Endothelial cell of umbilical vein (primary cell): ENCODE results near the gene LRRC7. TPM values are rescaled to one million over a fixed set of nuclear protein-coding genes. Genes with fewer than 3 reads are reported as not detected.

Experiments
- BruUV-seq: library from RNA; stranded (reverse); fragments of 400-500 nt; replicated peaks from 2 replicates; lab custom pipeline; 2021; lab: Mats Ljungman, UMichigan
- CTCF ChIA-PET: fragments of 300-600, 350-600 bp; sonication (Branson Sonifier 250); formaldehyde crosslinking; loops from one replicate; lab custom pipeline; 2021; ENCODE audit warnings: antibody characterized with exemption, inconsistent platforms; lab: Charles Lee
- POLR2A ChIA-PET: fragments of 300-600, 350-600 bp; sonication (Branson Sonifier 250); formaldehyde crosslinking; loops from one replicate; lab custom pipeline; 2021; ENCODE audit warnings: antibody characterized with exemption, inconsistent platforms; lab: Charles Lee
- DNase-seq: peaks from one replicate; pipeline ENCODE4 v3.0.0-alpha.2; 2011; ENCODE audit warnings: low read depth, low spot score
- FAIRE-seq: peaks from 2 replicates; lab custom pipeline; 2011; peaks lifted over from hg19 to GRCh38; lab: Jason Lieb, UNC
- H2AFZ ChIP-seq: 2 replicates; pipeline ENCODE4 v1.6.0; 2012; ENCODE audit warnings: low read depth, low read length, control low read depth, inconsistent platforms
- H3K27ac ChIP-seq: 2 replicates; pipeline ENCODE4 v1.5.1; 2011; ENCODE audit warnings: low read depth, mild to moderate bottlenecking, control low read depth, low read length, moderate library complexity; ENCODE audit not compliant: insufficient read depth
- H3K27me3 ChIP-seq, 2 experiments: 2 replicates each; pipeline versions ENCODE4 v1.6.0 to v1.6.1; 2011; ENCODE audit warnings: low read length in 2 of 2, mixed read lengths in 1 of 2; ENCODE audit not compliant: control insufficient read depth in 2 of 2, insufficient read depth in 2 of 2
- H3K36me3 ChIP-seq, 2 experiments: 2 replicates in 1 of 2; 3 replicates in 1 of 2; pipeline ENCODE4 v1.5.1; 2011; ENCODE audit warnings: low read length in 2 of 2, mild to moderate bottlenecking in 1 of 2, moderate library complexity in 1 of 2; ENCODE audit not compliant: control insufficient read depth in 2 of 2, insufficient read depth in 2 of 2; ENCODE audit errors: extremely low read depth in 1 of 2
- H3K4me1 ChIP-seq: 3 replicates; pipeline ENCODE4 v1.5.1; 2011; ENCODE audit warnings: mild to moderate bottlenecking, low read length; ENCODE audit not compliant: control insufficient read depth, insufficient read depth; ENCODE audit errors: extremely low read depth
- H3K4me2 ChIP-seq: 2 replicates; pipeline ENCODE4 v1.6.1; 2011; ENCODE audit warnings: low read length, control low read depth, mixed read lengths; ENCODE audit not compliant: insufficient read depth
- H3K4me3 ChIP-seq, 3 experiments: fragments of 200-600 bp in 1 of 3; sonication (generic), shearing (Covaris generic) in 1 of 3; replicated peaks in 1 of 3; 2 replicates each; pipeline ENCODE4 v1.5.1; 2011 to 2016; ENCODE audit warnings: control low read depth in 3 of 3, low read length in 3 of 3, mild to moderate bottlenecking in 2 of 3, inconsistent platforms in 1 of 3, low read depth in 1 of 3, moderate library complexity in 1 of 3; ENCODE audit not compliant: insufficient read depth in 1 of 3
- H3K79me2 ChIP-seq: 2 replicates; pipeline ENCODE4 v1.6.0; 2012; ENCODE audit warnings: low read length, inconsistent platforms; ENCODE audit not compliant: control insufficient read depth, insufficient read depth
- H3K9ac ChIP-seq: replicated peaks from 2 replicates; pipeline ENCODE3; 2011; ENCODE audit warnings: low read length, control low read depth; ENCODE audit not compliant: insufficient read depth; ENCODE audit errors: extremely low read depth
- H3K9me1 ChIP-seq: replicated peaks from 3 replicates; pipeline ENCODE4 v1.6.0; 2011; ENCODE audit warnings: mild to moderate bottlenecking, low read length; ENCODE audit not compliant: control insufficient read depth, insufficient read depth; ENCODE audit errors: extremely low read depth
- H3K9me3 ChIP-seq: replicated peaks from 2 replicates; pipeline ENCODE4 v1.5.1; 2012; ENCODE audit warnings: low read length, inconsistent platforms; ENCODE audit not compliant: control insufficient read depth, insufficient read depth
- H4K20me1 ChIP-seq: replicated peaks from 2 replicates; pipeline ENCODE3; 2011; ENCODE audit warnings: mild to moderate bottlenecking, low read length; ENCODE audit not compliant: control insufficient read depth, insufficient read depth; ENCODE audit errors: extremely low read depth
- CTCF ChIP-seq, 2 donors: IDR thresholded peaks; 1 replicate in 1 of 2; 2 replicates in 1 of 2; pipeline ENCODE4 v1.5.1; 2011; ENCODE audit warnings: low read length in 2 of 2, mild to moderate bottlenecking in 2 of 2, moderate library complexity in 2 of 2, control low read depth in 1 of 2, inconsistent platforms in 1 of 2, low read depth in 1 of 2; ENCODE audit not compliant: insufficient read depth in 1 of 2; ENCODE audit errors: extremely low read depth in 1 of 2
- FOS ChIP-seq: IDR thresholded peaks from 2 replicates; pipeline ENCODE4 v1.6.1; 2011; ENCODE audit warnings: mild to moderate bottlenecking, low read length, moderate library complexity, borderline replicate concordance; ENCODE audit not compliant: insufficient read depth
- GATA2 ChIP-seq: IDR thresholded peaks from 2 replicates; pipeline ENCODE4 v1.7.0; 2011; ENCODE audit warnings: low read depth, mild to moderate bottlenecking, moderate library complexity, mixed read lengths, low read length; ENCODE audit not compliant: insufficient read length, insufficient read depth
- JUN ChIP-seq: IDR thresholded peaks from 2 replicates; pipeline ENCODE4 v1.6.1; 2011; ENCODE audit warnings: borderline replicate concordance, low read depth; ENCODE audit not compliant: insufficient read length, insufficient read depth
- MYC ChIP-seq: IDR thresholded peaks from one replicate; pipeline ENCODE4 v1.6.1; 2011; ENCODE audit warnings: mild to moderate bottlenecking, low read depth, low read length
- POLR2A ChIP-seq: IDR thresholded peaks from 2 replicates; pipeline ENCODE4 v1.6.1; 2012; ENCODE audit warnings: low read depth, mild to moderate bottlenecking, control low read depth, low read length
- POLR2AphosphoS5 ChIP-seq: IDR thresholded peaks from 2 replicates; pipeline ENCODE4 v1.6.1; 2012; ENCODE audit warnings: low read depth, mild to moderate bottlenecking, control low read depth, low read length, moderate library complexity; ENCODE audit not compliant: insufficient read depth
- dilution Hi-C: fragments of 300-500 bp; cut with MboI; formaldehyde crosslinking; loops from one replicate; pipeline ENCODE4 v1.15.0; 2019; ENCODE audit warnings: low sequenced_read_pairs; ENCODE audit not compliant: extremely low pct_ligation_motif_present
- intact Hi-C: fragments of 100-400 bp; cut with micrococcal nuclease; formaldehyde crosslinking; loops from one replicate; pipeline ENCODE4 v1.10.0; 2022
- polyA plus RNA-seq, 4 experiments: library from polyadenylated mRNA; depleted of rRNA in 3 of 4; stranded (reverse) in 3 of 4; unstranded in 1 of 4; fragments of >200 nt; gene quantifications; 2 replicates each; pipeline versions ENCODE4 v1.2.1 to v1.2.3, GENCODE V29; 2011 to 2012; ENCODE audit warnings: missing spikeins in 1 of 4
- total RNA-seq: library from RNA; stranded (reverse); gene quantifications from 2 replicates; pipeline ENCODE4 v1.2.3, GENCODE V29; 2021
- TF ChIP-seq, protein P1 (sequence below): IDR thresholded peaks from 2 replicates; pipeline ENCODE4 v1.6.1; 2011; ENCODE audit not compliant: insufficient read depth, insufficient read length

The LRRC7 gene
- total and polyA plus RNA-seq, 2 donors (not counting 3 experiments of a cell fraction or from before 2014, with no cell fraction given) = 0.11 to 0.58 TPM

- DNase-seq (no peak), FAIRE-seq (no peak)
- Histone ChIP-seq H3K4me1 (no peaks in the 10 kb centered on the region), H3K4me2 (no peak overlapping the region), H3K79me2 (no peaks in the 10 kb centered on the region), H2AFZ (no peak overlapping the region), H3K4me3 (no peak overlapping the region), H3K9me1 (no peaks in the 10 kb centered on the region), H3K27me3 (no peaks in the 10 kb centered on the region), H3K9ac (no peak overlapping the region), H3K36me3 (no peaks in the 10 kb centered on the region), H3K9me3 (no peaks in the 10 kb centered on the region), H4K20me1 (no peaks in the 10 kb centered on the region), H3K27ac (no peak overlapping the region)
- ChIA-PET POLR2A (no interaction called here), CTCF (interaction anchor here (0.8 kb wide), 1 partner anchor 16 kb away, joined by 3 read pairs; no protein-coding TSS in a partner anchor)
- no TSS peak for BruUV-seq
- TF ChIP-seq GATA2 (no peak), FOS (no peak), MYC (no peak), JUN (no peak), POLR2A (no peak), POLR2AphosphoS5 (no peak), CTCF (IDR thresholded peaks at IDR 0.05; ENCODE audit: extremely low read depth in 1 of 2, insufficient read depth in 1 of 2, low read depth in 1 of 2, low read length in 2 of 2) (no peak)
- TF ChIP-seq, protein P1, sequence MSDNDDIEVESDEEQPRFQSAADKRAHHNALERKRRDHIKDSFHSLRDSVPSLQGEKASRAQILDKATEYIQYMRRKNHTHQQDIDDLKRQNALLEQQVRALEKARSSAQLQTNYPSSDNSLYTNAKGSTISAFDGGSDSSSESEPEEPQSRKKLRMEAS = no peak
- dilution Hi-C loops = no loop called here
- intact Hi-C loops = no loop called here
These were observed 103.8 kb downstream of the LRRC7 start for GRCh38 chr1:69671363-69672010.
